ENCODE results near the gene ABCF2. TPM values are rescaled to one million over a fixed set of nuclear protein-coding genes. Genes with fewer than 3 reads are reported as not detected.

Gene ABCF2
- total and polyA plus RNA-seq, 2 of the 4 experiments (the other 2 are of a cell fraction), result 46.2 to 103 TPM

GRCh38 chr7:151187409-151188251 lies 39.4 kb downstream of the ABCF2 start:
- Histone ChIP-seq H4K20me1 (ENCODE audit: insufficient read depth, low read length) (no peaks in the 10 kb centered on the region), H2AK9ac (replicated peaks; ENCODE audit: low read depth, low read length, poor library complexity) (no peak overlapping the region), H3K9me3 (ENCODE audit: control insufficient read depth, insufficient read depth, low read length) (no peaks in the 10 kb centered on the region), H3K9ac (ENCODE audit: low read depth, low read length) (no peak overlapping the region), H2AK5ac (ENCODE audit: low read depth, low read length) (no peak overlapping the region), H4K5ac (ENCODE audit: low read depth, low read length) (no peak overlapping the region), H4K8ac (ENCODE audit: low read depth in 2 of 2, low read length in 2 of 2) (no peak overlapping the region), H3K36me3 (ENCODE audit: control insufficient read depth, insufficient read depth, low read length) (no peaks in the 10 kb centered on the region), H3K27me3 (ENCODE audit: control insufficient read depth, insufficient read depth, low read length) (peaks cover 71% of the 10 kb centered on the region), H3K56ac (ENCODE audit: extremely low read depth, insufficient read depth, low read length) (no peak overlapping the region), H2BK5ac (ENCODE audit: low read depth, low read length, poor library complexity, severe bottlenecking) (no peak overlapping the region), H3K4me2 (ENCODE audit: low read depth, low read length) (no peak overlapping the region), H3K27ac (ENCODE audit: insufficient read depth, low read length) (no peak overlapping the region), H2BK20ac (ENCODE audit: low read depth, low read length) (no peak overlapping the region), H2AFZ (replicated peaks; ENCODE audit: low read length, poor library complexity) (no peak overlapping the region), H3K18ac (ENCODE audit: low read depth, low read length) (no peak overlapping the region), H3K4me1 (ENCODE audit: control insufficient read depth, insufficient read depth, low read length) (no peaks in the 10 kb centered on the region), H3K9me1 (ENCODE audit: insufficient read depth, low read length) (no peaks in the 10 kb centered on the region), H3K23ac (ENCODE audit: low read depth, low read length) (no peak overlapping the region), H3K4me3 (ENCODE audit: insufficient read depth, low read depth, low read length) (no peak overlapping the region), H2BK15ac (ENCODE audit: low read depth, low read length) (no peak overlapping the region), H3K79me1 (ENCODE audit: low read depth in 1 of 2, low read length in 2 of 2) (no peaks in the 10 kb centered on the region), H2BK120ac (ENCODE audit: low read depth, low read length) (no peak overlapping the region), H3K4ac (ENCODE audit: low read depth, low read length) (no peak overlapping the region), H4K91ac (ENCODE audit: insufficient read depth, low read depth, low read length) (no peak overlapping the region), H3K14ac (replicated peaks; ENCODE audit: low read depth, low read length) (no peak overlapping the region)
- in situ Hi-C loops (cut with MboI; ENCODE audit: low sequenced_read_pairs), result no loop called here
- POLR2A ChIA-PET (ENCODE audit: unreplicated experiment), result no interaction called here
- TF ChIP-seq RAD21 (IDR thresholded peaks at IDR 0.05; ENCODE audit: low read length), result no peak
- TF ChIP-seq CEBPB (IDR thresholded peaks at IDR 0.05; ENCODE audit: low read depth, low read length), result no peak
- TF ChIP-seq MAZ (IDR thresholded peaks at IDR 0.05; ENCODE audit: borderline replicate concordance, low read depth, low read length), result no peak
- no peak for TF ChIP-seq CHD1 (IDR thresholded peaks at IDR 0.05; ENCODE audit: low read depth, low read length)
- no peak for TF ChIP-seq MAFK (IDR thresholded peaks at IDR 0.05; ENCODE audit: low read depth, low read length)
- TF ChIP-seq BHLHE40 (IDR thresholded peaks at IDR 0.05; ENCODE audit: low read depth, low read length), result no peak
- TF ChIP-seq ELK1 (IDR thresholded peaks at IDR 0.05; ENCODE audit: borderline replicate concordance, low read depth, low read length), result no peak
- TF ChIP-seq RCOR1 (IDR thresholded peaks at IDR 0.05; ENCODE audit: insufficient replicate concordance, low read length), result no peak
- TF ChIP-seq, protein P1, sequence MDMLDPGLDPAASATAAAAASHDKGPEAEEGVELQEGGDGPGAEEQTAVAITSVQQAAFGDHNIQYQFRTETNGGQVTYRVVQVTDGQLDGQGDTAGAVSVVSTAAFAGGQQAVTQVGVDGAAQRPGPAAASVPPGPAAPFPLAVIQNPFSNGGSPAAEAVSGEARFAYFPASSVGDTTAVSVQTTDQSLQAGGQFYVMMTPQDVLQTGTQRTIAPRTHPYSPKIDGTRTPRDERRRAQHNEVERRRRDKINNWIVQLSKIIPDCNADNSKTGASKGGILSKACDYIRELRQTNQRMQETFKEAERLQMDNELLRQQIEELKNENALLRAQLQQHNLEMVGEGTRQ (IDR thresholded peaks at IDR 0.05; ENCODE audit: low read depth, low read length), result no peak
- TF ChIP-seq NFE2L2 (IDR thresholded peaks at IDR 0.05; ENCODE audit: low read depth, low read length), result no peak
- TF ChIP-seq FOS (IDR thresholded peaks at IDR 0.05; ENCODE audit: low read depth, low read length), result no peak
- TF ChIP-seq RFX5 (IDR thresholded peaks at IDR 0.05; ENCODE audit: low read depth, low read length), result no peak
- no peak for TF ChIP-seq POLR2A (IDR thresholded peaks at IDR 0.05; ENCODE audit: low read depth, low read length)
- TF ChIP-seq, protein P2, sequence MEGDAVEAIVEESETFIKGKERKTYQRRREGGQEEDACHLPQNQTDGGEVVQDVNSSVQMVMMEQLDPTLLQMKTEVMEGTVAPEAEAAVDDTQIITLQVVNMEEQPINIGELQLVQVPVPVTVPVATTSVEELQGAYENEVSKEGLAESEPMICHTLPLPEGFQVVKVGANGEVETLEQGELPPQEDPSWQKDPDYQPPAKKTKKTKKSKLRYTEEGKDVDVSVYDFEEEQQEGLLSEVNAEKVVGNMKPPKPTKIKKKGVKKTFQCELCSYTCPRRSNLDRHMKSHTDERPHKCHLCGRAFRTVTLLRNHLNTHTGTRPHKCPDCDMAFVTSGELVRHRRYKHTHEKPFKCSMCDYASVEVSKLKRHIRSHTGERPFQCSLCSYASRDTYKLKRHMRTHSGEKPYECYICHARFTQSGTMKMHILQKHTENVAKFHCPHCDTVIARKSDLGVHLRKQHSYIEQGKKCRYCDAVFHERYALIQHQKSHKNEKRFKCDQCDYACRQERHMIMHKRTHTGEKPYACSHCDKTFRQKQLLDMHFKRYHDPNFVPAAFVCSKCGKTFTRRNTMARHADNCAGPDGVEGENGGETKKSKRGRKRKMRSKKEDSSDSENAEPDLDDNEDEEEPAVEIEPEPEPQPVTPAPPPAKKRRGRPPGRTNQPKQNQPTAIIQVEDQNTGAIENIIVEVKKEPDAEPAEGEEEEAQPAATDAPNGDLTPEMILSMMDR (conservative IDR thresholded peaks at IDR 0.05; ENCODE audit: low read depth, low read length), result no peak
- TF ChIP-seq SMC3 (IDR thresholded peaks at IDR 0.05; ENCODE audit: low read depth, low read length), result no peak
- CTCF ChIA-PET, result interaction anchor here (0.5 kb wide), 1 partner anchor 35 kb away, joined by 3 read pairs; no protein-coding TSS in a partner anchor
- 54% methylated on average over 13 of the region's 22 CpGs; no CpG with 5 or more reads in 1 of the 2 experiments for WGBS, 2 experiments (ENCODE audit: extremely low coverage in 2 of 2, insufficient read length in 1 of 2)
- dilution Hi-C loops (cut with HindIII; ENCODE audit: low sequenced_read_pairs, unreplicated experiment), result no loop called here
- intact Hi-C loops (cut with micrococcal nuclease), result no loop called here
- BruUV-seq (replicated peaks), result no TSS peak
- DNase-seq (no peak), ATAC-seq (ENCODE audit: low read depth) (no peak)

Data from IMR-90 (cell line).